ENCODE measurements around the gene SPECC1L.
A peak's percentile ranks its signal among the peaks of the same experiment; 100 is the strongest.
"Not testable (repeated sequence)": the region's sequence is repeated elsewhere in the genome, so short reads cannot be mapped to it uniquely, and the experiment has no call there.

The SPECC1L gene

GRCh38 chr22:24316264-24316663 lies 45.6 kb downstream of the SPECC1L start:
- H3K36me3 Mint-ChIP-seq (ENCODE audit: low read depth) = peaks cover 27% of the 10 kb centered on the region
- not testable (repeated sequence) for H3K27ac Mint-ChIP-seq, ATAC-seq, H3K4me3 Mint-ChIP-seq, H3K4me1 Mint-ChIP-seq, DNase-seq, H3K27me3 Mint-ChIP-seq, H3K9me3 Mint-ChIP-seq

DNA sequence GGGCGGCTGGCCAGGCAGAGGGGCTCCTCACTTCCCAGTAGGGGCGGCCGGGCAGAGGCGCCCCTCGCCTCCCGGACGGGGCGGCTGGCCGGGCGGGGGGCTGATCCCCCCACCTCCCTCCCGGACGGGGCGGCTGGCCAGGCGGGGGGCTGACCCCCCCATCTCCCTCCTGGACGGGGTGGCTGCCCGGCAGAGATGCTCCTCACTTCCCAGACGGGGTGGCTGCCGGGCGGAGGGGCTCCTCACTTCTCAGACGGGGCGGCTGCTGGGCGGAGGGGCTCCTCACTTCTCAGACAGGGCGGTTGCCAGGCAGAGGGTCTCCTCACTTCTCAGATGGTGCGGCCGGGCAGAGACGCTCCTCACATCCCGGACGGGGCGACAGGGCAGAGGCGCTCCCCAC lies 46.9 kb downstream of the SPECC1L start:
- peaks cover 32% of the 10 kb centered on the region for H3K36me3 Mint-ChIP-seq (ENCODE audit: low read depth)
- H3K4me1 Mint-ChIP-seq, DNase-seq, H3K27me3 Mint-ChIP-seq, ATAC-seq, H3K4me3 Mint-ChIP-seq, H3K9me3 Mint-ChIP-seq, H3K27ac Mint-ChIP-seq: not testable (repeated sequence)

- H3K4me3 Mint-ChIP-seq = no peak overlapping the region
- ATAC-seq (no peak), DNase-seq (no peak)
- H3K9me3 Mint-ChIP-seq = no peaks in the 10 kb centered on the region
- peaks cover 34% of the 10 kb centered on the region for H3K36me3 Mint-ChIP-seq (ENCODE audit: low read depth)
- peaks cover 4% of the 10 kb centered on the region for H3K4me1 Mint-ChIP-seq
- H3K27me3 Mint-ChIP-seq = no peaks in the 10 kb centered on the region
- no peak overlapping the region for H3K27ac Mint-ChIP-seq
These were observed 48.8 kb downstream of the SPECC1L start for GRCh38 chr22:24319451-24319850.

GRCh38 chr22:24321999-24322398 lies 51.4 kb downstream of the SPECC1L start:
- Mint-ChIP-seq H3K27ac (no peak overlapping the region), H3K27me3 (no peaks in the 10 kb centered on the region), H3K9me3 (no peaks in the 10 kb centered on the region), H3K36me3 (ENCODE audit: low read depth) (peaks cover 29% of the 10 kb centered on the region), H3K4me3 (no peak overlapping the region), H3K4me1 (peaks cover 15% of the 10 kb centered on the region)
- no peak for ATAC-seq
- no peak for DNase-seq

DNA sequence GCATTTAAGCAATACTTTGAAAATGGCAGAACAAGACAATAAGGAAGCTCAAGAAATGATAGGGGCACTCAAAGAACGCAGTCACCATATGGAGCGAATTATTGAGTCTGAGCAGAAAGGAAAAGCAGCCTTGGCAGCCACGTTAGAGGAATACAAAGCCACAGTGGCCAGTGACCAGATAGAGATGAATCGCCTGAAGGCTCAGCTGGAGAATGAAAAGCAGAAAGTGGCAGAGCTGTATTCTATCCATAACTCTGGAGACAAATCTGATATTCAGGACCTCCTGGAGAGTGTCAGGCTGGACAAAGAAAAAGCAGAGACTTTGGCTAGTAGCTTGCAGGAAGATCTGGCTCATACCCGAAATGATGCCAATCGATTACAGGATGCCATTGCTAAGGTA lies 51.9 kb downstream of the SPECC1L start:
- Mint-ChIP-seq H3K4me3 (no peak overlapping the region), H3K4me1 (peaks cover 15% of the 10 kb centered on the region), H3K9me3 (no peaks in the 10 kb centered on the region), H3K36me3 (ENCODE audit: low read depth) (peaks cover 32% of the 10 kb centered on the region), H3K27me3 (no peaks in the 10 kb centered on the region), H3K27ac (no peak overlapping the region)
- DNase-seq (no peak), ATAC-seq (no peak)

GRCh38 chr22:24323233-24323632 lies 52.6 kb downstream of the SPECC1L start:
- DNase-seq = no peak
- Mint-ChIP-seq H3K27me3 (no peaks in the 10 kb centered on the region), H3K27ac (no peak overlapping the region), H3K4me1 (peaks cover 15% of the 10 kb centered on the region), H3K36me3 (ENCODE audit: low read depth) (peaks cover 37% of the 10 kb centered on the region), H3K4me3 (no peak overlapping the region), H3K9me3 (no peaks in the 10 kb centered on the region)
- ATAC-seq = no peak

GRCh38 chr22:24323695-24324094 lies 53.1 kb downstream of the SPECC1L start:
- Mint-ChIP-seq H3K27me3 (no peaks in the 10 kb centered on the region), H3K4me3 (no peak overlapping the region), H3K36me3 (ENCODE audit: low read depth) (peaks cover 38% of the 10 kb centered on the region), H3K9me3 (no peaks in the 10 kb centered on the region), H3K4me1 (peaks cover 15% of the 10 kb centered on the region), H3K27ac (no peak overlapping the region)
- ATAC-seq (no peak), DNase-seq (no peak)

GRCh38 chr22:24324137-24324536 lies 53.5 kb downstream of the SPECC1L start:
- Mint-ChIP-seq H3K27me3 (no peaks in the 10 kb centered on the region), H3K27ac (no peak overlapping the region), H3K4me3 (no peak overlapping the region), H3K36me3 (ENCODE audit: low read depth) (peaks cover 37% of the 10 kb centered on the region), H3K9me3 (no peaks in the 10 kb centered on the region), H3K4me1 (peaks cover 15% of the 10 kb centered on the region)
- ATAC-seq (no peak), DNase-seq (no peak)

GRCh38 chr22:24325105-24325757 lies 54.6 kb downstream of the SPECC1L start:
- Mint-ChIP-seq H3K27ac (no peak overlapping the region), H3K4me1 (peaks cover 22% of the 10 kb centered on the region), H3K9me3 (no peaks in the 10 kb centered on the region), H3K27me3 (no peaks in the 10 kb centered on the region), H3K4me3 (no peak overlapping the region), H3K36me3 (ENCODE audit: low read depth) (peaks cover 44% of the 10 kb centered on the region)
- no peak for DNase-seq
- peak; percentile 69 for ATAC-seq

DNA sequence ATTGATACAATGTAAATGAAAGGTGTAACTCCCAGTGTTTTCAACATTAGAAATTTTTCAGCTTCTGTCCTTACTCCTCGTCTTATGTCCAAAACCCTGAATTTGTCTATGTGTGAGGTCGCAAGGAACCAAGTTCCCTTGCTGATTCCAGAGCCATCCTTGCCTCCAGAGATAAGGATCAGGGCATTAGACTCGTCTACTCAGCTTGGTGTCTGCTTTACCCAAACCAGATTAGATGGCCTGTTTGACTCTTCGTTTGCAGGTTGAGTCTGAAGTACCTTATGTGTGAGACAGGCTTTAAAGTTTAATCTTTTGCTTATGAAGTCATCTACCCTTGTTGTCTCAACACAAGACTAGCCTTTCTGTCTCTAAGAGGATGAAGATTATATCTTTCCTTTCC lies 55.6 kb downstream of the SPECC1L start:
- Mint-ChIP-seq H3K27ac (no peak overlapping the region), H3K4me1 (peaks cover 22% of the 10 kb centered on the region), H3K27me3 (no peaks in the 10 kb centered on the region), H3K4me3 (no peak overlapping the region), H3K9me3 (no peaks in the 10 kb centered on the region), H3K36me3 (ENCODE audit: low read depth) (peaks cover 50% of the 10 kb centered on the region)
- DNase-seq = no peak
- ATAC-seq = no peak

DNA sequence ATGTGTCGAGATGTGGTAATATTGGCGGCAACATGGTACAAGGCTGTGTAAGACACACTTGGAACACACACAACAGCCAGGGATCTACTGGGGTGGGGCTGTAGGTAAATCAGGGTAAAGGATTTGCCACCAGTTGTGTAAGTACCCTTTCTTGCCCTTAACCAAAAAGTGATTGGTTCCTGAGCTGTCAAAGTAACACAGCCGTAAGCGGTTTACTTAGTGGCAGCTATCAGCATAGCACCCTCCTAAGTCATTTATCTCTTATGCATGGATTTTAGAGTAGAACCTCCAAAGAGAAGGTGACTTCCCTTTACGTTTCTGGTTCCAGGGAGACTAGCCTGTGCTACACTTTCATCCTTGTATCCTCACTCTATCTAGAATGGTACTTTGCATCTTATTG lies 57.2 kb downstream of the SPECC1L start:
- no peak overlapping the region for H3K4me3 Mint-ChIP-seq
- no peak overlapping the region for H3K27ac Mint-ChIP-seq
- H3K4me1 Mint-ChIP-seq = peaks cover 22% of the 10 kb centered on the region
- ATAC-seq (no peak), DNase-seq (no peak)
- H3K9me3 Mint-ChIP-seq = no peaks in the 10 kb centered on the region
- peaks cover 50% of the 10 kb centered on the region for H3K36me3 Mint-ChIP-seq (ENCODE audit: low read depth)
- no peaks in the 10 kb centered on the region for H3K27me3 Mint-ChIP-seq

GRCh38 chr22:24329453-24329852 lies 58.8 kb downstream of the SPECC1L start:
- peaks cover 17% of the 10 kb centered on the region for H3K4me1 Mint-ChIP-seq
- H3K36me3 Mint-ChIP-seq (ENCODE audit: low read depth) = peaks cover 44% of the 10 kb centered on the region
- DNase-seq (no peak), ATAC-seq (no peak)
- H3K4me3 Mint-ChIP-seq = no peak overlapping the region
- peak overlapping the region; percentile 53 for H3K27ac Mint-ChIP-seq
- no peaks in the 10 kb centered on the region for H3K27me3 Mint-ChIP-seq
- no peaks in the 10 kb centered on the region for H3K9me3 Mint-ChIP-seq

DNA sequence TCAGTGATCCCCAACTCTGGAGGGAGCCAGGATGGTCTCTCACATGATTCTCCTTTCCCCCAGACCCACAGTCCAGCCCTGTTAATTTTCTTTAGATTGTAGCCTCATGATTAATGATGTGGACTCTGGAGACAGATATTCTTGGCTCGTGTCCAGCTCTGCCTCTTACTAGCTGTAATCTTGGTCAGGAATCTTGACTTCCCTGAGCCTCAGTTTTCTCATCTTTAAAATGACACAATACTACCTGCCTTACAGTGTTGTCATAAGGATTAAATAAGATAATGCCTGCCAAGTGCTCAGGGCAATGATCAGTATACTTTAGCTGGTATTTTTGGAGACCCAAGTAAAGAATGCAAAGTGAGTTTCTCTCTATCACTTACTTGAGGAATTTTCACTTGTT lies 60.0 kb downstream of the SPECC1L start:
- peaks cover 13% of the 10 kb centered on the region for H3K4me1 Mint-ChIP-seq
- peaks cover 48% of the 10 kb centered on the region for H3K36me3 Mint-ChIP-seq (ENCODE audit: low read depth)
- DNase-seq (no peak), ATAC-seq (no peak)
- H3K4me3 Mint-ChIP-seq = no peak overlapping the region
- H3K9me3 Mint-ChIP-seq = no peaks in the 10 kb centered on the region
- H3K27me3 Mint-ChIP-seq = no peaks in the 10 kb centered on the region
- no peak overlapping the region for H3K27ac Mint-ChIP-seq

DNA sequence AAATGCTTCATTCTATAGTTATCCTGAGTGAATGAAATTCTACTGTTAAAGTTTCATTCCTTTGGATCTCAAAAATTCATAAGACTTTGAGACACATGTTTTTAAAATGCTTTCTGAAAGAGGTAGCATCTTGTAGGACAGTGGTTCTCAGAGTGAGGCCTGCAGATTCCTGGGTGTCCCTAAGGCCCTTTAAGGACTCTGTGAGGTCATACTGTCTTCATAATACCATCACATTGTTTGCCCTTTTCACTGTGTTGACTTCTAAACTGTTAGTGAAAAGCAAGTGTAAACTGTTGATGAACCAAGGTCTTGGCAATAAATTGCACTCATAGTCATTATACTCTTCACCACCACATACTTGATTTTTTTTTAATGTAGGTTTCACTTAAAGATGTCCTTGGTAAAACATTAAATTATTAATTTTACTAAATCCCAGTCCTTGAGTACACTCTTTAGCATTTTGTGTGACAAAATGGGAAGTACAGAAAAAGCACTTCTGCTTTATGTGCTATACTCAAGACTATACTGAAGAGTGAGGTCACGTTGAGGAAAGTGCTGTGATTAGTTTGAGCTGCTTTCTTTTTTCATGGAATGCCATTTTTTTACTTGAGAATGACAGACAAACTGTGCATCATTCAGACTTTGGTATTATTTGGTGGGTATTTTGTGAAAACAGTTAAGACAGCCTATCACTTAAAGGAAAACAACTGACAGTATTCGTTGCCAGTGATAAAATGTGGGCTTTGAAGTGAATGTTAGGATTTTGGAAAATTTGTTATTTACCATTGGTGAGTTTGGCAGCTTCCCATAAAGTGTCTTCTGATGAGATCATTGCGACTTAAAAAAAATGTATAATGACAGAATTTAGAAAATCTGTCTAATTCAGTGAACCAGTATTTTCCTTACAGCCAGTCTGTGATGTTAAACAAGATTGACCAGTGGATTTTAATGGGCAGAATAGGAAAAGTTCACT lies 61.1 kb downstream of the SPECC1L start:
- no peak for DNase-seq
- ATAC-seq = no peak
- H3K4me3 Mint-ChIP-seq = no peak overlapping the region
- peaks cover 10% of the 10 kb centered on the region for H3K4me1 Mint-ChIP-seq
- no peaks in the 10 kb centered on the region for H3K9me3 Mint-ChIP-seq
- no peak overlapping the region for H3K27ac Mint-ChIP-seq
- H3K36me3 Mint-ChIP-seq (ENCODE audit: low read depth) = peaks cover 43% of the 10 kb centered on the region
- no peaks in the 10 kb centered on the region for H3K27me3 Mint-ChIP-seq

DNA sequence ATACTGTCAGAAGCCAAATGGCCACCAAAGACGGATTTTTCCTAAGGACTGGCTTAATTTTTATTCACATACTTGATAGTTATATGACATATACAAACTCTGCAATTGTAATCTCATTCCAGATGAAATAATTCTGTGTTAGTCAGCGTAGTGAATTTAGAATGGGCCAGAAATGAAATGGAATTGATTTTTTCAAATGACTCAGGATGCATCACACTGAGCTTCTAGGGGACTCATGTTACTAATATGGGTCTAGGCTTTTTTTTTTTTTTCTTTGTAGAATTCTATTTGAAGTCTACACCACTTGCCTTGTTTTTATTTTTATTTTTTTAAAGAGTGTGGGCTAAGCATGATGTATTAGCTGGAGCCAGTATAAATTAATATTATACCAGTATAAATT lies 62.7 kb downstream of the SPECC1L start:
- DNase-seq (no peak), ATAC-seq (no peak)
- Mint-ChIP-seq H3K9me3 (no peaks in the 10 kb centered on the region), H3K27me3 (no peaks in the 10 kb centered on the region), H3K27ac (no peak overlapping the region), H3K4me3 (no peak overlapping the region), H3K36me3 (ENCODE audit: low read depth) (peaks cover 34% of the 10 kb centered on the region), H3K4me1 (peaks cover 10% of the 10 kb centered on the region)

Data from activated naive CD8-positive, alpha-beta T cell treated with anti-CD3 and anti-CD28 coated beads, Interleukin-2, amount 50 U/mL, for 24 hours (primary cell).